Cardiac muscle cell (in vitro differentiated cells and primary cell): ENCODE results near the gene PDX1. TPM values are rescaled to one million over a fixed set of nuclear protein-coding genes. Genes with fewer than 3 reads are reported as not detected.

Experiments used
- DNase-seq, 2 donors: peaks; one replicate each; pipeline versions ENCODE4 v3.0.0 to v3.0.0-alpha.2; 2010 to 2017; ENCODE audit warnings: low read depth in 1 of 2, low spot score in 1 of 2
- H3K27ac ChIP-seq: fragments of 200-600 bp; sonication (generic); 2 replicates; pipeline ENCODE4 v1.5.1; 2016
- H3K27me3 ChIP-seq: fragments of 200-600 bp; sonication (generic); 2 replicates; pipeline ENCODE4 v1.6.0; 2016; ENCODE audit warnings: control low read depth
- H3K36me3 ChIP-seq: fragments of 200-600 bp; sonication (generic); 2 replicates; pipeline ENCODE4 v1.5.1; 2016; ENCODE audit warnings: control low read depth
- H3K4me1 ChIP-seq: fragments of 200-600 bp; sonication (generic); 2 replicates; pipeline ENCODE4 v1.8.1; 2017; ENCODE audit warnings: low read depth, mild to moderate bottlenecking, mixed run types
- H3K4me3 ChIP-seq: fragments of 200-600 bp; sonication (generic); 2 replicates; pipeline ENCODE4 v1.5.1; 2016; ENCODE audit warnings: mild to moderate bottlenecking
- H3K9me3 ChIP-seq: fragments of 200-600 bp; sonication (generic); 2 replicates; pipeline ENCODE4 v1.5.1; 2017; ENCODE audit warnings: low read depth, mild to moderate bottlenecking, control low read depth
- polyA plus RNA-seq: library from polyadenylated mRNA; unstranded; fragments of >200 nt; fragmentation: Nextera tagmentation; extraction: Ambion mirVana; gene quantifications from 2 replicates; pipeline ENCODE4 v1.2.1, GENCODE V29; 2016
- total RNA-seq: library from RNA; depleted of rRNA; stranded (reverse); fragments of >200 nt; gene quantifications from 2 replicates; pipeline ENCODE4 v1.2.3, GENCODE V29; 2016
- TF ChIP-seq, protein P1 (sequence below): IDR thresholded peaks from 2 replicates; pipeline ENCODE4 v1.5.1; 2012; ENCODE audit warnings: low read depth, mild to moderate bottlenecking, low read length

Gene PDX1
- total and polyA plus RNA-seq, 2 experiments from 2014 or later: not detected

DNA sequence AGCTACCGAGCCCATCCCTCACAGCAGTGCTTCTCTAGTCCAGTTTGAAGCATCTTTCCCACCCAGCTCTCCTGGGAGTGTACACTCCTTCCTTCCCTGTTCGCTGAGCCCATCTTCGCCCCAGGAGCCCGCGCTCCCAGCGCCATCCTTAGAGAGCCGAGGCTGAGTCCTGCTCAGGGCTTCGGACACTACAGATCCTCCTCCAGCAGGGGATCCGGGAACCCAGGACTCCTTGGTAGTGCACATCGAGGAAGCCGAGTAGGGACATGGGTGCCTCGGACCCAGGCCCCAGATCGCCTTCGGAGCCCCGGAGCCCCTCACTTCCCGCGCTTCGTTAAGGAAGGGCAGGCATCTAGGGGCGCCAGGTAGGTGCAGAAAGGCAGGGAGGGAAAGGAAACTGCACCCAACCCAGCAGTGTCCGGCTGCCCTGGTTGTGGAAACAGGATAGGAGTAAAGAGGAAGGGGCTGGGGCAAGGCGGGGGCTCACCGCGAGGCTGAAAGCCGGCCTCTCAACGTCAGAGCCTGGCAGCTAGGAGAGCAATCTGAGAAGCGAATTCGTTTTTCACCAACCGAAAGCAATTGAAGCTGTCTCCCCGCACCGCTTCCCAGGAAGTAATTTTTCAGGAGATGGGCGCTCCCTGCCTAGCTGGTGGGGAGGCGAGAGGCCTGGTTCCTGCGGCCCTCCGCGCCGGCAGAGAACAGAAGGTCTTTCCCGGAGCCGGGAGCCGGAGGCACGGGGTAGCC is 1.0 kb downstream of the PDX1 start:
- H3K27ac ChIP-seq: no peak overlapping the region
- H3K36me3 ChIP-seq: no peaks in the 10 kb centered on the region
- peaks cover 100% of the 10 kb centered on the region for H3K27me3 ChIP-seq
- TF ChIP-seq, protein P1, sequence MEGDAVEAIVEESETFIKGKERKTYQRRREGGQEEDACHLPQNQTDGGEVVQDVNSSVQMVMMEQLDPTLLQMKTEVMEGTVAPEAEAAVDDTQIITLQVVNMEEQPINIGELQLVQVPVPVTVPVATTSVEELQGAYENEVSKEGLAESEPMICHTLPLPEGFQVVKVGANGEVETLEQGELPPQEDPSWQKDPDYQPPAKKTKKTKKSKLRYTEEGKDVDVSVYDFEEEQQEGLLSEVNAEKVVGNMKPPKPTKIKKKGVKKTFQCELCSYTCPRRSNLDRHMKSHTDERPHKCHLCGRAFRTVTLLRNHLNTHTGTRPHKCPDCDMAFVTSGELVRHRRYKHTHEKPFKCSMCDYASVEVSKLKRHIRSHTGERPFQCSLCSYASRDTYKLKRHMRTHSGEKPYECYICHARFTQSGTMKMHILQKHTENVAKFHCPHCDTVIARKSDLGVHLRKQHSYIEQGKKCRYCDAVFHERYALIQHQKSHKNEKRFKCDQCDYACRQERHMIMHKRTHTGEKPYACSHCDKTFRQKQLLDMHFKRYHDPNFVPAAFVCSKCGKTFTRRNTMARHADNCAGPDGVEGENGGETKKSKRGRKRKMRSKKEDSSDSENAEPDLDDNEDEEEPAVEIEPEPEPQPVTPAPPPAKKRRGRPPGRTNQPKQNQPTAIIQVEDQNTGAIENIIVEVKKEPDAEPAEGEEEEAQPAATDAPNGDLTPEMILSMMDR: no peak
- DNase-seq: peak; percentile 25 to 33
- peak overlapping the region; percentile 34 for H3K4me3 ChIP-seq
- no peaks in the 10 kb centered on the region for H3K9me3 ChIP-seq
- H3K4me1 ChIP-seq: peaks cover 9% of the 10 kb centered on the region

DNA sequence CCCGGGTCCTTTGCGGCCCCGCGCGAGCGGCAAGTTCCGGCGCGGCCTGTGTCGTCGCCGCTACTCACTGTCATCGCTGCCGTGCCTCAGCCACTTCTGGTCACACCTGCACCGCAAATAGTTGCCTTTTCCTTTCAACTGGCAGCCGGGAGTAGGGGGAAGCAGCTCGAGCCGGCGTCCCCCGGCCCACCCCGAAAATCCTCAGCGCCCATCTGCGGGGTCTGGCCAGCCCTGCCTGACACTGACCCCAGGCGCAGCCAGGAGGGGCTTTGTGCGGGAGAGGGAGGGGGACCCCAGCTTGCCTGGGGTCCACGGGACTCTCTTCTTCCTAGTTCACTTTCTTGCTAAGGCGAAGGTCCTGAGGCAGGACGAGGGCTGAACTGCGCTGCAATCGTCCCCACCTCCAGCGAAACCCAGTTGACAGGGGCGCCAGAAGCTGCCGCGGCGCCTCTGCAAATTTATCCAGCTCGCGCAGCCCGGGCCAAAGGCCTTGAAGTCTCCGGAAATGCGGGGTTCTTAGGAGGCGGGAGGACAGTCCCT is 1.7 kb downstream of the PDX1 start:
- no peak for DNase-seq

DNA sequence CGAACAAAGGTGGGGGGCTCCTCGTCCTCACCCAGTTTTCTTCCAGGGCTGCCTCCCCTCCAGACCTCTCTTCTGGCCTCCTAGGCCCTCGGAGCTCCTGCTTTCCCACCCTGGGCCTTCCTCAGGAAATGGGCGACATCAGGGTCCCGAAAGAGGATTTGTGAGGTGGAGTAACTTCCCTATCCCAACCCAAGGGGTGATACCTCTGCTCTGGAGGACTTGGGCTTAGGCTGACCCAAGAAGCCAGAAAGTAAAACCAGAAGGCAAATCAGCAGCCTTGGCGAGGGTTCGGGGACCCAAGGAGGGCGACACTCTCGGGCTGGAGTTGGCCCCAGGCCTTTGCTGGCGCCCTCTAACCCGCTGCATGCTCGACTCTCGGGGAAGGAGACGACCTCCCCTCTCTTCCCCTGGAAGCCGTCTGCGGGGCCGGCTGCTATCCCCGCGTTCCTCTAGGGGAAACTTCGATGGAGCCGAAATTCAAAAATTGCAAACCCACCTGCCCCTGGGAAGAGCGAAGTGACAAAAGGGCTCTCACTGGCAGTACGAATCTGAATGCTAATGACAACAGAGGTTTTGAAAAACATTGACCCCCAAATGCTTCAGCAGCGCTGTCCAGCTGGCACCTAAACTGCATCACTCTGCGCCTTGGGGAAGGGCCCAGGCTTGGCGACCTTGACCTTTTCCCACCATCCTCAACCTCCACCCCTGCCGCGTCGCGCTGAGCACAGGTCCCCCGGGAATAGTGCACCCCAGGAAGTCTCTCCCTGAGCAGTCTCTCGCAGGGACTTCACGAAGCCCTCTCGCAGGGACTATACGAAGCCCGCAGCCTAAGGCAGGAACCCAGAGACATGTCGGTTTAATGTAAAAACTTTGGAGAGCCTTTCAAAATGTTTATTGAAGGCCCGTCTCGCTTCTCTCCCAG is 2.4 kb downstream of the PDX1 start:
- Histone ChIP-seq H3K27me3 (peaks cover 100% of the 10 kb centered on the region), H3K4me1 (peaks cover 9% of the 10 kb centered on the region), H3K36me3 (no peaks in the 10 kb centered on the region), H3K9me3 (no peaks in the 10 kb centered on the region), H3K27ac (no peak overlapping the region), H3K4me3 (no peak overlapping the region)
- no peak for DNase-seq
- TF ChIP-seq, protein P1: no peak

More for the DNA sequence above, 1.7 kb downstream of the PDX1 start:
- H3K36me3 ChIP-seq: no peaks in the 10 kb centered on the region
- peaks cover 9% of the 10 kb centered on the region for H3K4me1 ChIP-seq
- H3K9me3 ChIP-seq: no peaks in the 10 kb centered on the region
- H3K4me3 ChIP-seq: peak overlapping the region; percentile 34
- H3K27ac ChIP-seq: no peak overlapping the region
- TF ChIP-seq, protein P1: no peak
- peaks cover 100% of the 10 kb centered on the region for H3K27me3 ChIP-seq

DNA sequence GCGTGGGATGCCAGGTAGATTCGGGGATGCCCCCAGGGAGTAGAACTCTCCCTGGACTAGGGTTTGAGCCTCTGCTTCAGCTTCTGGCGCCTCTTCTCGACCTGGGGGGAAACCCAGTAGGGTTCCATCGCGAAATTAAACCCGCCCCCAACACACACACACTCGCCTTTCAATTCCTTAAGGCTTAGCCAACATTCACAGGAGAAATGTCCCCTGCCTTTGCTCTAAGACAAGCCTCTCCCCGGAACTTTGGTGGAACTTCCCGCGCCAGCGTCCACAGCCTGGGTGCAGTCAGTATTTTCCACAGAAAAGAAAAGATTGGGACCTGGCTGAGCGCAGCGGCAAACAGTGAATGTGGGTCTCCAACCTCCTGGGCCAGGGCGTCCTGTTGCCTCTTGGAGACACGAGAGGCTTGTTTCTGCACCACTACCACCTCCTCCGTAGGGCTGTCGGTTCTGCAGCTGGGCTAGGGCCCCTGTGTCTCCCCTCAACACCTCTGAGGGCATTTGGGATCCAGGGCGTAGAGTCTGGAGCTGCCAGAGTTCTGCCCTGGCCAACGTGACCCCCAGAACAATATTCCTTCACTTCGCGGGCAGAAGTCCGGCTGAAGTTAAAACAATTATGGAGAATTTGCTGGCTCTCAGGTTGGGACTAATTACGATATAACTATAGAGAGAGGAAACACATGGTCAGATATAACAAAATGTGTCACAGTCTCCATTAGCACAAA is 3.2 kb downstream of the PDX1 start:
- H3K4me1 ChIP-seq: peaks cover 9% of the 10 kb centered on the region
- H3K36me3 ChIP-seq: no peaks in the 10 kb centered on the region
- peaks cover 100% of the 10 kb centered on the region for H3K27me3 ChIP-seq
- H3K9me3 ChIP-seq: no peaks in the 10 kb centered on the region
- no peak for DNase-seq
- no peak overlapping the region for H3K27ac ChIP-seq
- H3K4me3 ChIP-seq: no peak overlapping the region
- TF ChIP-seq, protein P1: no peak
